SKM-1 (cell line): Measurements from ENCODE around the gene KLK2.
"Not testable (repeated sequence)": the region's sequence is repeated elsewhere in the genome, so short reads cannot be mapped to it uniquely, and the experiment has no call there.

Source experiments
- DNase-seq: peaks from one replicate; lab custom pipeline; 2025; ENCODE audit not compliant: unreplicated experiment; lab: John Stamatoyannopoulos, UW

KLK2 gene

GRCh38 chr19:50891253-50891625, 18.0 kb downstream of the KLK2 start:
- no peak for DNase-seq

- no peak for DNase-seq
These were observed 20.0 kb downstream of the KLK2 start for GRCh38 chr19:50893047-50893736.

GRCh38 chr19:50894478-50895356, 21.5 kb downstream of the KLK2 start:
- no peak for DNase-seq

GRCh38 chr19:50896089-50896590, 22.9 kb downstream of the KLK2 start:
- DNase-seq: not testable (repeated sequence)

GRCh38 chr19:50896591-50897190, 23.5 kb downstream of the KLK2 start:
- DNase-seq: no peak

- DNase-seq: no peak
These were observed 24.0 kb downstream of the KLK2 start for GRCh38 chr19:50897191-50897607.

- no peak for DNase-seq
These were observed 24.4 kb downstream of the KLK2 start for GRCh38 chr19:50897612-50898011.

GRCh38 chr19:50898018-50898417, 24.8 kb downstream of the KLK2 start:
- DNase-seq: no peak

GRCh38 chr19:50899569-50899968, 26.3 kb downstream of the KLK2 start:
- no peak for DNase-seq

- DNase-seq: no peak
These were observed 29.4 kb downstream of the KLK2 start for GRCh38 chr19:50902640-50903039.

GRCh38 chr19:50906217-50906616, 33.0 kb downstream of the KLK2 start:
- DNase-seq: no peak

GRCh38 chr19:50908336-50908735, 35.1 kb downstream of the KLK2 start:
- no peak for DNase-seq

- DNase-seq: no peak
These were observed 36.2 kb downstream of the KLK2 start for GRCh38 chr19:50909240-50910070.

GRCh38 chr19:50910722-50911121, 37.5 kb downstream of the KLK2 start:
- no peak for DNase-seq

- DNase-seq: no peak
These were observed 38.2 kb downstream of the KLK2 start, which contains the start of gene KLK4 for GRCh38 chr19:50911206-50912101. KLK4 (minus strand) TSS chr19:50911395; CDS start chr19:50910738, 657 bp downstream.

- no peak for DNase-seq
These were observed 38.9 kb downstream of the KLK2 start for GRCh38 chr19:50912102-50912599.

GRCh38 chr19:50912727-50913716, 39.8 kb downstream of the KLK2 start:
- DNase-seq: no peak

- DNase-seq: no peak
These were observed 42.8 kb downstream of the KLK2 start for GRCh38 chr19:50916069-50916468.
